NT2/D1 (cell line): ENCODE data around the gene P2RX7.
"Not testable (repeated sequence)": the region's sequence is repeated elsewhere in the genome, so short reads cannot be mapped to it uniquely, and the experiment has no call there.

ENCODE experiments used
- DNase-seq: peaks from one replicate; pipeline ENCODE4 v3.0.0-alpha.2; 2011; ENCODE audit warnings: low read depth, low spot score
- H3K27me3 ChIP-seq: 2 replicates; pipeline ENCODE4 v1.6.0; 2011; ENCODE audit warnings: mild to moderate bottlenecking; ENCODE audit not compliant: insufficient read length, insufficient read depth
- H3K36me3 ChIP-seq: 2 replicates; pipeline ENCODE4 v1.6.1; 2011; ENCODE audit warnings: mild to moderate bottlenecking, low read length, mixed read lengths; ENCODE audit not compliant: insufficient read depth, insufficient read length
- H3K4me1 ChIP-seq: 2 replicates; pipeline ENCODE4 v1.5.1; 2011; ENCODE audit not compliant: insufficient read depth, insufficient read length
- H3K4me3 ChIP-seq: 2 replicates; pipeline ENCODE4 v1.5.1; 2011; ENCODE audit warnings: low read depth; ENCODE audit not compliant: insufficient read length
- H3K9ac ChIP-seq: 2 replicates; pipeline ENCODE4 v1.6.0; 2011; ENCODE audit warnings: low read depth; ENCODE audit not compliant: insufficient read length
- H3K9me3 ChIP-seq: 2 replicates; pipeline ENCODE4 v1.5.1; 2011; ENCODE audit warnings: mild to moderate bottlenecking, low read length; ENCODE audit not compliant: insufficient read depth
- SUZ12 ChIP-seq: IDR thresholded peaks from 2 replicates; pipeline ENCODE4 v1.6.1; 2011; ENCODE audit not compliant: insufficient read length, insufficient read depth; ENCODE audit errors: extremely low read depth
- YY1 ChIP-seq: IDR thresholded peaks from 2 replicates; pipeline ENCODE4 v1.6.1; 2011; ENCODE audit not compliant: insufficient read length, insufficient read depth
- ZNF274 ChIP-seq: IDR thresholded peaks from 2 replicates; pipeline ENCODE4 v1.6.1; 2011; ENCODE audit warnings: mild to moderate bottlenecking, low read depth, low read length

The P2RX7 gene

DNA sequence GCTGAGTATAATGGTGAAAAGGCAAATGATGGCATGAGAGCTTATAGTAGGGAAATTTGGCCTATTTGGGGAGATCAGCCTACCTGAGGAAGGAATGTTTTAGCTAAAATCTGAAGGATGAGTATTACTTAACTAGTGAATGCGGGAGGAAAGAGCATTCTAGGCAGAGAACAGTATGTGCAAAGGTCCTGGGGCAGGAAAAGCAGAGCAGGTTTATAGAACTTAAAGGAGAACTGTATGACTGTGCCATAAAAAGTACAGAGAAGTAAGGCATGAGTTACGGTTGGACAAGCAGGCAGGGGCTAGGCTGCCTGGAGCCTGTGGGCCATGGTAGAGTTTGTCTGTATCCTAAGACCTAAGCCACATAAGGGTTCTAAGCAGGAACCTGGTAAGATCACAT is 55.6 kb downstream of the P2RX7 start:
- Histone ChIP-seq H3K36me3 (no peaks in the 10 kb centered on the region), H3K4me1 (no peaks in the 10 kb centered on the region), H3K9ac (no peak overlapping the region), H3K4me3 (no peak overlapping the region), H3K27me3 (no peaks in the 10 kb centered on the region), H3K9me3 (peaks cover 8% of the 10 kb centered on the region; the same call in 1 of the 2 replicates)
- TF ChIP-seq YY1 (no peak), ZNF274 (no peak), SUZ12 (no peak)
- no peak for DNase-seq

DNA sequence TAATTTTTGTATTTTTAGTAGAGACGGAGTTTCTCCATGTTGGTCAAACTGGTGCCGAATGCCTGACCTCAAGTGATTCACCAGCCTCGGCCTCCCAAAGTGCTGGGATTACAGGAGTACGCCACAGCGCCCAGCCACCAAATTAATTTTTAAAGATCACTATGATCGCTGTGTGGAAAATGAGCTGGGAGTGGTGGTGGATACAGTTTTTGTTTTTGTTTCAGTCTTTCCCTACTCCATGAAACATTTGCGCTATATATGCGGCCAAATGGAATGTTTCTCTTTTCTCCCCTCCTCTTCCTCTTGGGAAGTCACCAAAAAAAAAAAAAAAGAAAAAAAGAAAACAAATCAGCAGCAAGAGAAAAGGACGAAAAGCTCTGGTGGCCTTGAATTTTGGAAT is 56.5 kb downstream of the P2RX7 start:
- no peaks in the 10 kb centered on the region for H3K36me3 ChIP-seq
- H3K9ac ChIP-seq: no peak overlapping the region
- peaks cover 8% of the 10 kb centered on the region; the same call in 1 of the 2 replicates for H3K9me3 ChIP-seq
- H3K4me1 ChIP-seq: no peaks in the 10 kb centered on the region
- no peak overlapping the region for H3K4me3 ChIP-seq
- TF ChIP-seq ZNF274: no peak
- TF ChIP-seq YY1: no peak
- TF ChIP-seq SUZ12: no peak
- no peak for DNase-seq
- H3K27me3 ChIP-seq: no peaks in the 10 kb centered on the region

DNA sequence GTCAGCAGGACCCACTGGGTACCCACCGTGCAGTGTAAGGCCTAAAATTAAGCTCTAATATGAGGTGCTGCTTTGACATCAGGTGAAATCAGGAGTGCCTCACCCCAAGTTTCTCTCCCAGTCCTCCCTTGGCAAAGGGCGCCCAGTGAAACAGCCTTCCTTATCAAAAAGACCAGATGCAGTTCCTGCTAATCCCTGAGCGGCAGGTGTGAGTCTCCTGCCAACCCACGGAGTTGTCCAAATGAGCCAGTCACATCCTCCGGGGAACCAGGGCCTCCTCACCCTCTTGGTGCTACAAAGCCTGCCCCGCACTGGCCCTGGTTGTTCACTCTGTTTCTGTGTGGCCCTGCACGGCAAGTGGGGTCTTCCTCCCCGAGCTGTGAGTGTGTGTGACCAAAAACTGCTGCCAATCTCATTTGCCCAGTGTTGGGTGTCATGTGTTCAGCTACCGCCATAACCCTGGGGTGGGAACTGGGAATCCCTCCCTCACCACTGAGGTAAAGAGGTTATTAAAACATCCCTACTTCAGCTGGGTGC is 57.0 kb downstream of the P2RX7 start:
- Histone ChIP-seq H3K27me3 (no peaks in the 10 kb centered on the region), H3K9ac (no peak overlapping the region), H3K4me1 (no peaks in the 10 kb centered on the region), H3K9me3 (peaks cover 8% of the 10 kb centered on the region; the same call in 1 of the 2 replicates), H3K36me3 (no peaks in the 10 kb centered on the region), H3K4me3 (no peak overlapping the region)
- DNase-seq: no peak
- TF ChIP-seq YY1 (no peak), SUZ12 (no peak), ZNF274 (no peak)

DNA sequence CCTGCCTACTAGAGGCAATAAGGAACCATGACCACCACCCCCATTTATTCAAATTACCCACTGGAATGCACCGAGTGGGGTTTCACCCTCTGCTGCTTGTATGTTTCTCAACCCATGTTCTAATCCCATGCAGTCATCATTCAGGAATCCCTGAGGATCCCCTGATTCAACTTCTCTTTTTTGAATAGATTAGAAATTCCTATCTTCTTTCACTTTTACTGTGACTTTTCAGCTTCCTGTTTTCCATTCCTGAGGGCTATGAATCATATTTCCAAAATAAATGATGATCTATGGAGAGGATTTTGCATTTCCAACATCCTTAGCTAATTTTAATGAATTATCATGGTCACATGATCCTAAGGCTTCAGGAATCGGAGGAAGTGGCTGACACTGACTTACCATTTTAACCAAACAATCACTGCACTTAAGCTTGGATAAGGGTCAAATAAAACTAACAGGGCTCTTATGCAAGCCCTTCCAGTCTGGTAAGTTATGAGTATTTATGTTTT is 57.9 kb downstream of the P2RX7 start:
- TF ChIP-seq YY1: no peak
- no peak for TF ChIP-seq ZNF274
- no peak for TF ChIP-seq SUZ12
- H3K4me1 ChIP-seq: no peaks in the 10 kb centered on the region
- no peaks in the 10 kb centered on the region for H3K36me3 ChIP-seq
- no peak overlapping the region for H3K4me3 ChIP-seq
- no peak for DNase-seq
- no peaks in the 10 kb centered on the region for H3K27me3 ChIP-seq
- H3K9me3 ChIP-seq: peaks cover 8% of the 10 kb centered on the region; the same call in 1 of the 2 replicates
- H3K9ac ChIP-seq: no peak overlapping the region

DNA sequence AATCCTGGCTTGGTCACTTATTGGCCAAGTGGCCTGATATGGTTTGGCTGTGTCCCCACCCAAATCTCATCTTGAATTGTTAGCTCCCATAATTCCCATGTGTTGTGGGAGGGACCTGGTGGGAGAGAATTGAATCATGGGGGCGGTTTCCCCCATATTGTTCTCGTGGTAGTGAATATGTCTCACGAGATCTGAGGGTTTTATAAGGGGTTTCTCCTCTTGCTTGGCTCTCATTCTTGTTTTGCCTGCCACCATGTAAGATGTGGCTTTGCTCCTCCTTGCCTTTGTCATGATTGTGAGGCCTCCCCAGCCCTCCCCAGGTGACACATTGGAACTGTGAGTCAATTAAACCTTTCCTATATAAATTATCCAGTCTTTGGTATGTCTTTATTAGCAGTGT is 58.5 kb downstream of the P2RX7 start:
- Histone ChIP-seq H3K9me3 (peaks cover 8% of the 10 kb centered on the region; the same call in 1 of the 2 replicates), H3K9ac (no peak overlapping the region), H3K27me3 (no peaks in the 10 kb centered on the region), H3K4me3 (no peak overlapping the region), H3K4me1 (no peaks in the 10 kb centered on the region), H3K36me3 (no peaks in the 10 kb centered on the region)
- no peak for TF ChIP-seq ZNF274
- TF ChIP-seq SUZ12: no peak
- TF ChIP-seq YY1: no peak
- no peak for DNase-seq

DNA sequence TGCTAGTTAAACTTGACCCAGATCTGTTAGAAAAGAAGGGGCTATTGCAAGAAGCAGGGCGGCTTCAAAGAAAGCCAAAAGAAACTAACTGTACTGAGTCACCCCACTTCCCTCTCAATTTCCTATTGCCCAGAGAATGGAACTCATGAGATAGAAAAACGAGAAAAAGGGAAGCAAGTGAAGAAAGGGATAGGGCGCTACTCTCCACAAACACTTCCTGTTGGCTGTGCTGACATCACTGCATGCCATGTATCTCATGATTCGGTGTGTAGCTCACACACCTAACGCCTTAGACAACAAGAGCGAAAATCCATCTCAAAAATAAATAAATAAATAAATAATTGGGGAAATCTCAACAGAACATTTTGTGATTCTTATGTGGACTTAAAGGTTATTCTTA is 64.2 kb downstream of the P2RX7 start:
- H3K4me1 ChIP-seq: no peaks in the 10 kb centered on the region
- no peaks in the 10 kb centered on the region for H3K27me3 ChIP-seq
- no peaks in the 10 kb centered on the region for H3K36me3 ChIP-seq
- TF ChIP-seq SUZ12: no peak
- TF ChIP-seq ZNF274: no peak
- no peak for TF ChIP-seq YY1
- H3K4me3 ChIP-seq: no peak overlapping the region
- no peaks in the 10 kb centered on the region for H3K9me3 ChIP-seq
- DNase-seq: no peak
- no peak overlapping the region for H3K9ac ChIP-seq

DNA sequence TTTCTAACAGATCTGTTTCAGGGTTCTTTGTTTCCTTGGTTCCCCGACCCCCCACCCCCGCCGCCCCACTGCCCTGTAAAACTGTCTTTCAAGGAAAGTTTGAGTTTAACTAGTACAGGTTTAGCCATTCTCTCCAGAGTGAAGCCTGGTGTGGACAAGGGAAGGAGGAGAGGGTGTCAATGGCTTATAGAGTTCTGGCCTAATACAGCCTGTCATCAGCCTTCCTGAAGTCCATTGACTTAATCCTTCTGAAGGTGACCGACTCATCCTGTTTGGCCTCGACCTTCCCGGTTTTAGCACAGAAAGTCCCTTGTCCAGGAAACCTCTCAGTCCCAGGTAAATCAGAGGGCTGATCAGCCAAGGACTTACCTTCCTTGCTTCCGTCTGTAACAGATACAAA is 66.3 kb downstream of the P2RX7 start:
- no peak for DNase-seq
- Histone ChIP-seq H3K9me3 (no peaks in the 10 kb centered on the region), H3K4me1 (no peaks in the 10 kb centered on the region), H3K9ac (no peak overlapping the region), H3K4me3 (no peak overlapping the region), H3K36me3 (no peaks in the 10 kb centered on the region), H3K27me3 (no peaks in the 10 kb centered on the region)
- TF ChIP-seq SUZ12: no peak
- TF ChIP-seq ZNF274: no peak
- TF ChIP-seq YY1: no peak

DNA sequence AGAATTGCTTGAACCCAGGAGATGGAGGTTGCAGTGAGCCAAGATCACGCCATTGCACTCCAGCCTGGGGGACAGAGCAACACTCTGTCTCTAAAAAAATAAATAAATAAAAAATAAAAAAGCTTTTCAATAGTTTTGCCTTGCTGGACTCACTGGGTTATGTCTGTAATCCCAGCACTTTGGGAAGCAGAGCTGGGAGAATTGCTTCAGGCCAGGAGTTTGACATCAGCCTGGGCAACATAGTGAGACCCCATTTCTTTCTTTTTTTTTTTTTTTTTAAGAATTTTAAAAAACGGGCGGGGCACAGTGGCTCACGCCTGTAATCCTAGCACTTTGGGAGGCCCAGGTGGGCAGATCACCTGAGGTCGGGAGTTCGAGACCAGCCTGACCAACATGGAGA is 68.5 kb downstream of the P2RX7 start:
- H3K4me3 ChIP-seq, H3K27me3 ChIP-seq, H3K9me3 ChIP-seq, H3K9ac ChIP-seq, H3K36me3 ChIP-seq, DNase-seq, H3K4me1 ChIP-seq: not testable (repeated sequence)
